ENCODE measurements around the gene NARF. TPM values are rescaled to one million over a fixed set of nuclear protein-coding genes. Genes with fewer than 3 reads are reported as not detected.

The NARF gene
- total RNA-seq, 1 donor from 2014 or later: 54.9 TPM

- no peaks in the 10 kb centered on the region for H3K9me3 ChIP-seq
- TF ChIP-seq CTCF (IDR thresholded peaks at IDR 0.05): no peak
- no peaks in the 10 kb centered on the region for H3K36me3 ChIP-seq
- peaks cover 22% of the 10 kb centered on the region for H3K4me1 ChIP-seq
- DNase-seq: no peak
- no peak for ATAC-seq
- H3K27me3 ChIP-seq (ENCODE audit: low read depth): no peaks in the 10 kb centered on the region
- no peak overlapping the region for H3K4me3 ChIP-seq
- H3K27ac ChIP-seq: no peak overlapping the region
- intact Hi-C loops (cut with DNase I): no loop called here
Measured at GRCh38 chr17:82517230-82517865, 58.8 kb downstream of the NARF start.

GRCh38 chr17:82518826-82519810 is 60.6 kb downstream of the NARF start, which contains the start of gene FOXK2:
Gene FOXK2, plus strand, starts transcription at chr17:82519732. Its CDS starts 157 bp downstream, at chr17:82519889.
- Histone ChIP-seq H3K27ac (peak within 1 kb of the TSS; percentile 95), H3K4me1 (peaks cover 39% of the 10 kb centered on the region), H3K9me3 (no peaks in the 10 kb centered on the region), H3K36me3 (no peaks in the 10 kb centered on the region), H3K27me3 (ENCODE audit: low read depth) (no peaks in the 10 kb centered on the region), H3K4me3 (peak within 1 kb of the TSS; percentile 87)
- DNase-seq (peak; percentile 94), ATAC-seq (peak; percentile 98 to 99)
- intact Hi-C loops (cut with DNase I): no loop called here
- TF ChIP-seq CTCF (IDR thresholded peaks at IDR 0.05): no peak

GRCh38 chr17:82519971-82520903 is 61.7 kb downstream of the NARF start:
- DNase-seq (peak; percentile 55), ATAC-seq (peak in 1 of 2 donors; percentile 2)
- TF ChIP-seq CTCF (IDR thresholded peaks at IDR 0.05): no peak
- Histone ChIP-seq H3K9me3 (no peaks in the 10 kb centered on the region), H3K27ac (peak overlapping the region; percentile 86), H3K27me3 (ENCODE audit: low read depth) (no peaks in the 10 kb centered on the region), H3K36me3 (no peaks in the 10 kb centered on the region), H3K4me3 (peak overlapping the region; percentile 87), H3K4me1 (peaks cover 50% of the 10 kb centered on the region)
- intact Hi-C loops (cut with DNase I): no loop called here

- H3K4me1 ChIP-seq: peaks cover 76% of the 10 kb centered on the region
Measured at GRCh38 chr17:82524540-82524939, 66.0 kb downstream of the NARF start.

More at GRCh38 chr17:82524540-82524939, 66.0 kb downstream of the NARF start:
- Histone ChIP-seq H3K4me3 (no peak overlapping the region), H3K9me3 (no peaks in the 10 kb centered on the region), H3K36me3 (no peaks in the 10 kb centered on the region), H3K27me3 (ENCODE audit: low read depth) (no peaks in the 10 kb centered on the region), H3K27ac (peak overlapping the region; percentile 24)
- no peak for DNase-seq
- intact Hi-C loops (cut with DNase I): no loop called here
- TF ChIP-seq CTCF (IDR thresholded peaks at IDR 0.05): no peak
- ATAC-seq: no peak
